Right hindlimb (tissue), 1 donor: Measurements from ENCODE around the gene KRT85.

ENCODE experiments used
- DNase-seq: peaks from one replicate; pipeline ENCODE4 v3.0.0-alpha.2; 2018

The KRT85 gene

GRCh38 chr12:52394836-52395405 is 27.6 kb upstream of the KRT85 start:
- DNase-seq = no peak

DNA sequence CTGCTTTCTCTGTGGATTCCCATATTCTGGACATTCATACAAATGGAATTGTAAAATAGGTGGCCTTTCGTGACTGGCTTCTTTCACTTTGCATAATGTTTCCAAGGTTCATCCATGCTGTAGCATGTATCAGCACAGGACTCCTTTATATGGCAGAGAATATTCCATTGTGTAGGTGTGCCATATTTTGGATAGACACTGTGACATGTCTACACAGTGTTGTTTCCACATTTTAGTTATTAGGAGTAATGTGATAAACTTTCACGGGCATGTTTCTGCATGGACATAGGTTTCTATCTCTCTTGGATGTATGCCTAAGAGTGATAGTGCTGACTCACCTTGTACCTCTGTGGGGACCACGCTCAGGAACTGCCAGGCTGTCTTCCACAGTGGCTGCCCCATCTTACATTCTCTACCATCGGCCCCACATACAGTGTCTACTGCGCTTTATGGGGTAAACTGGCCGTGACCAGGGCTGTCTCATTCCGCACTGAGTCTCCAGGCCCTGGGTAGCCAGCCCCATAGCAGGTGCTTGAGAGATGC is 25.3 kb upstream of the KRT85 start:
- no peak for DNase-seq

DNA sequence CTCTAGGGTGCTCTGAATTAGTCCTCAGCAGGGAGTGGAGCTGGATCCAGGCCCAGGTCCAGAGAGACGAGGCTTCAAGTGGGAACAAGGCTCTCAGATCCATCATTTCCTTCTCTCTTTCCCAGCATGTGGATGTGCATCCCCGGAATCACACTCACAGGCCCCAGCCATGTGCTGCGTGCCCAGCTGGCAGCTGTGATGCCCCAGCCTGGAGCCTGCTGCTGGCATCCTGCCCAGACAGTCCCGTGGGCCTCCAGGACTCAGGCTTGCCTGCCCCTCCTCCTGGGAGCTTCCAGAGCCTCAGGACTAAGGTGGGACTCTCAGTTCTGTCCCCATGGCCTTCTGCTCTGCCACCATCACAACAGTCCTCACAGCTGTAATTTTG is 24.3 kb upstream of the KRT85 start:
- DNase-seq = peak; percentile 72

- DNase-seq = no peak
Measured at GRCh38 chr12:52390739-52391617, 23.7 kb upstream of the KRT85 start.

- DNase-seq = no peak
Measured at GRCh38 chr12:52389313-52390207, 22.3 kb upstream of the KRT85 start.

DNA sequence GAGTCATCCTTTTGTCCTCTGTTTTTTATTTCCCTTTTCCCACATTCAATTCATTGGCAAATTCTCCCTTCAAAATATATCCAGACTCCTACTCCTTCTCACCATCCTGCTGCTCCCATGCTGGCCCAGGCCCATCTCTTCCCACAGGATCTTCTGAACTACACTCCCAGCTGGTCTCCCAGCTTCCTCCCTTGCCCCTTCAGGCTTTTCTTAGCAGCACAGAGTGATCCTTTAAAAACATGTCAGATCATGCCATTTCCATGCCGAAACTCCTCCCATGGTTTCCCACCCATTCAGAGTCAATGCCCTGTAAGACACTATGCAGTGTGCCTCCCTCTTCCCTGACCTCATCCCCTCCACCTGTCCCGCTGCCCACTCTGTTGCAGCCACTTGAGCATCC is 20.6 kb upstream of the KRT85 start:
- no peak for DNase-seq

- no peak for DNase-seq
Measured at GRCh38 chr12:52385226-52385702, 18.0 kb upstream of the KRT85 start, which contains the start of gene KRT84. TSS of gene KRT84 (minus strand) at chr12:52385652. CDS start at chr12:52385585, 67 bp downstream.

- DNase-seq = no peak
Measured at GRCh38 chr12:52383331-52383730, 16.1 kb upstream of the KRT85 start.

DNA sequence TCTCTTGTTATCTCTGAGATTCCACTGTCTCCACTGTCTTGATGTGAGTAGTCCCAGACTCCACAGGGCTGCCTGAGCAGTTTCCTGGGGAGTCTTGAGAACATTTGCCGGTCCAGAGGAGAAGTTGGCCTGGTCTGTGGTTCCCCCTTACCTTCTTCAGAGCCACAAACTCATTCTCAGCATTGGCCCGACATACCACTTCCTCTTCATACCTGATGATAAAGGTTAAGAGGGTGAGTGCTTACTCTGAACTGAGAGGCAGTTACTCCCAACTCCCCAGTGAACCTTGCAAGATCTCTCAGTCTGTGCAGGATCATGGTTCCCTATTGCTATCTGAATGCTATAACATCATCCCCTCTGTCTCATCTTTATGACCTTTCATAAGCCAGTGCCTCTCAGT is 15.6 kb upstream of the KRT85 start:
- no peak for DNase-seq

DNA sequence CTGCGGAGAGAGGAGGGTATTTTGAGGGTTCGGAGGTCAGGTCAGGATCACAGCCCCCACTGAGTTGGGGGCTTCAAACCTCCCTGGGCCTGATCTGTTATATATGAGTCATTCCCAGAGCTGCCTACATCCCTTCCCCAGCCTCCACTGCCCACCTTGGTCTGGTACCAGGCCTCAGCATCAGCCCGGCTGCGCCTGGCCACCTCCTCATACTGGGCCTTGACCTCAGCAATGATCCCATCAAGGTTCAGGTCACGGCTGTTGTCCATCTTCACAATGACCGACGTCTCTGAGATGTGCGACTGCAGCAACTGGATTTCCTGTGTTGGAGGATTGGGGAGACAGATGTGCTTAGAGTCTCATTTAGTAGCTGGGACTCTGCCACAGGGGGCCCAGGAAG is 13.9 kb upstream of the KRT85 start:
- no peak for DNase-seq

- DNase-seq = peak; percentile 40
Measured at GRCh38 chr12:52380271-52380694, 13.0 kb upstream of the KRT85 start.

DNA sequence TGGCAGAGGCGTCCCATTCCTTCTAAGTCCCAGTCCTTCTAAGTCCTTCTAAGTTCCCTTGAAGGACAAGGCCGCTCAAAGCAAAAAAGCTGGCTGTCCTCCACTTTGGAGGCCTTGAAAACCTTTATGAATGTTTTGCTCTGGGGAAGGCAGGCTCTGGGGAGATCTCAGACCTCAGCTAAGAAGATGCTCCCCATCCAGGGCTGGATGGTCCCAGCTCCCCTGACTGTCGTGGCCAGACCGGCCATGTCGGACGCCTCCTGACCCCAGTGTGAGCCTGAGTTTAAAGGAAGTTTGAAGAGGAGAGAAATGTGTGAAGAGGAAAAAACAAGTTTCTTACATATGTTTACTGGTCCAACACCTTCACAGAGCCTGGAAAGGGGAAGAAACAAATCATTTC is 12.3 kb upstream of the KRT85 start:
- DNase-seq = no peak

- no peak for DNase-seq
Measured at GRCh38 chr12:52378091-52378490, 10.8 kb upstream of the KRT85 start.

GRCh38 chr12:52377266-52377665 is 10.0 kb upstream of the KRT85 start:
- DNase-seq = no peak

DNA sequence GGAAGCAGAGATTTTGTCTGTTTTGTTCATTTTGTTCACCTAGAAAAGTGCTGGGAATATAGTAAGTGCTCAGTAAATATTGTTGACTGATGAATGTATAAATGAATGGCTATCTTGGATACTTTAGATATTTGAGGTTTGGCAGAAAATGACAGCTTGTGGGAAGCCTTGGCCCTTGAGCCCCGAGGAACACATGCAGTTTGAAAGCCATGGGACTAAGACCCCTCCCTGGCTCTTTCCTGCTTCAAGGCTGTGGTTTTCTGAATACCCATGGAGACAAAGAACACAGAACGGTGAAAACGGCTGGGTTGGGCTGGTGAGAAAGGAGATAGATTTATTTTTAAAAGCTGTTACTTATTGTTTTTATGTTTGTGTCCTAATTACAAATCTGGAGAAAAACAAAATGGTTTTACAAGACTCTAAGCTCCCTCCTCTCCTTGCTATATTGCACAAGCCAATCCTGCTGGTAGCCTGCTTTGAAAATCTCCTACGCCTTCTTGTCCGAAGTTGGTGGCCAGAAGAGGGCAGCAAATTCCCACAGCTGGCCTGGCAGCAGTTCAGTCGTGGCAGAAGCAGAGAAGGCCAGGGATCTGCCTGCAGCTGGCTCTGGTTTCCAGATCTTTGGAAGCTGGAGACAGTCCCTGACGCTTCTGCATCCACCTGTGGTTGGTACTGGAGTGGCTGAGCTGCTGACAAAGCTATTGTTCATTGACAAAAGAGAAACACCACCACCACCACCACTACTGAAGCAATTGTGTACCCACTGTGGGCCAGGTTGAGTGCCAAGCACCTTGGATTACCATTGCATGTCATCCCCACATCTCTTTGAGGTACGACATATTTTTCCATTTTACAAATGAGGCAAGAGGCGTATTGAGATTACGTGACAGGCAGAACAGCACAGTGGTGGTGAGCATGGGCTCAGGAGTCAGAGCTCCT is 5.2 kb upstream of the KRT85 start:
- peak; percentile 87 for DNase-seq

DNA sequence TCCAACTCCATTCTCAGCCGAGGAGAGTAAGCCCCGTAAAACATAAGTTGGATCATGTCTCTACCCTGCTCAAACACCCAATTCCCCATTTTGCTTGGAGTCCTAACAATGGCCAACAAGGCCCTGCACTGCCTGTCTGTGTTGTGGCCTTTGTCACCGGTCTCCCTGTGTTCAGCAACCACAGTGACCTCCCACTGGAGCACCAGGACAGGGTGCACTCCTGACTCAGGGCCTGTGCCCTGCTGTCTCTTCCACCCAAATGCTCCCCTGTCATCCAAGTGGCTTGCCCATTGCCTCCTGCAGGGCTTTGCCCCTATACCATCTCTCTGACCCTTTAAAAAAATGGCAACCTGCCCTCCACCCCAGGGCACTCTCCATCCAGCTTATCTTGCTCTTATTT is 4.4 kb upstream of the KRT85 start:
- no peak for DNase-seq

DNA sequence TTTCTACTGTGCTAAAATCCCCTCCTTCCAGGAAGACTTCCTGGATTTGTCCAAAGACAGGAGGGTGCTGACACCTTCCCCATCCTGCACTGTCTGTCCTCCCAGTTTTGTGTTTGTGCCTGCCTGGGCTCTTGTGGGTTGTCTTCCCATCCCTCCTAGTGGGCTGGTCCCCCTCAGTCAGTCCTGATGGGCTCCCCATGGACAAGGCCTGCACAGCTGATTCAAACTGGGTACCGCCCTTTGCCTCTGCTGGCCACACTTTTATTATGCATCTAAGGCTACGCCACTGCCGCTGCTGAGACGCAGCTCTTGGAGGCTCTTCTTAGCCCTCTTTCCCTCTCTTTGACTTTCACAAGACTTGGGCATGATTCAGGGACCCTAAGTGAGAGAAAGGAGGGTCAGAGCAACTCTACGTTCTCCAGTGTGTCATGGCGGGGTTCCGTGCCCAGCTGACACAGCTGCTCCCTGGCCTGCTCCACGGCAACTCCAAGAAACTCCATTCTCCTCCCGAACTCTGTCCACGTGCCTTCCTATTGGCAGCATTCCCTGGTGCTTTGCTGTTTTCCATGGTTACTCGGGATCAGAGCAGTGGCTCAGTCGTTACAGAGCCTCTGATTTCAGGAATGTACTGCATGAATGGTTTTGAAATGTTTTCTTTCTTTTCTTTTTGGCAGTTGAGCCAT is 3.8 kb upstream of the KRT85 start:
- DNase-seq = peak; percentile 86

GRCh38 chr12:52369809-52370208 is 2.5 kb upstream of the KRT85 start:
- DNase-seq = no peak

GRCh38 chr12:52369211-52369610 is 1.9 kb upstream of the KRT85 start:
- no peak for DNase-seq

DNA sequence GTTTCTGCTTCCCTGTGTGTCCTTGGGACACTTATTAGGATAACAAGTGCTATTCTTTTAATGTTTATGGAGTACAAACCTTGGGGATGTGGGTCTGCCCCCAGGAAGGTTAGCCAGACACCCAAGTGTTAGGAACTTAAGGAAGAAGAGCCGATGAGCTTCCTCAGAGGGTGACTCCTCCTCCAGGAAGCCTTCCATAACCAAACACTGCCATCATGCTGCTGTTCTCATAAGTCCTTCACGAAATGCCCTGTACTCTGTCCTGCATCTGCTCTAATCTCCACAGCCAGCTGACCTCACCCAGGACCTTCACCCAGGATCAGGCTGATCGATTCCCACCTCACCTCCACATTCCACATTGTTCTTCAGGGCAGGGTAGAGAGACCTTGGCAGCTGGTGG is 1.2 kb upstream of the KRT85 start:
- no peak for DNase-seq

- DNase-seq = no peak
Measured at GRCh38 chr12:52367876-52368275, 595 bp upstream of the KRT85 start.
